IPS DF 19.7 (cell line): ENCODE measurements around the gene RGS9.
"Not testable (repeated sequence)": the region's sequence is repeated elsewhere in the genome, so short reads cannot be mapped to it uniquely, and the experiment has no call there.

Experiments used
- DNase-seq: peaks from one replicate; pipeline ENCODE4 v3.0.0-alpha.2; 2013; ENCODE audit warnings: low read depth, low spot score

Gene RGS9

GRCh38 chr17:65156185-65156834, 19.1 kb downstream of the RGS9 start:
- no peak for DNase-seq

DNA sequence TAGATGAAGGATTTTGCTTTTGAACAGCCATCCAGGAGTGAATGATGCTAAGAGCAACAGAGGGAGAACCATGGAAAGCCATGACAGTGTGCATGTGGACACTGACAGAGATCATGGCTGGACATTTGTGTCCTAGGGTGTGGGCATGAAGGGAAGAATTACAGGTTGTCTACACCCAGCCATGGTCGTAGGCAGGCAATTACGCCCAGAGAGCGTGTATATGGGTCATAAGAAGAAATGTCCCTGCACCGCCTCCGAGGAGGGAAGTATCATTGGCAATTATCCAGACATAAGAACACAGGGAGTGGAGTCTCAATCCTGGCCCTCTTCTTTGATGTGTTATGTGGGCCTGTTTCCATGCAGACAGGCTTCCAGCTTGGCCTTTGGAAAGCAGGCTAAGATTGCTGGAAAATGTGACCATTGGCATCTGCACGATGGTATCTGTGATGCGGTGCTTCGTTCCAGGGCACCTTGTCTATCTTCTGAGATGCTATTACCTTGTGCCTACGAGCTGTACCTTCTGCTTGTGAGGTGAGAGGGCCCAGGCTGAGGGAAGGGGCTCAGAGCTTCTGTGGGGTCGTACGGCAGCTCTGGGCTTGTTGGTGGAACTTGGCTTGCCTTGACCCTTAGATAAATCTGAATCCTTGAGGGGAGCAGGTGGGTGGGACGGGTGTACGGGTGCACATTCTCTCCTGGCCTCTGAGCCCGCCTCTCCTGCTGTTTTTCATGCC, 19.8 kb downstream of the RGS9 start:
- DNase-seq: no peak

GRCh38 chr17:65158041-65158440, 20.9 kb downstream of the RGS9 start:
- DNase-seq: no peak

DNA sequence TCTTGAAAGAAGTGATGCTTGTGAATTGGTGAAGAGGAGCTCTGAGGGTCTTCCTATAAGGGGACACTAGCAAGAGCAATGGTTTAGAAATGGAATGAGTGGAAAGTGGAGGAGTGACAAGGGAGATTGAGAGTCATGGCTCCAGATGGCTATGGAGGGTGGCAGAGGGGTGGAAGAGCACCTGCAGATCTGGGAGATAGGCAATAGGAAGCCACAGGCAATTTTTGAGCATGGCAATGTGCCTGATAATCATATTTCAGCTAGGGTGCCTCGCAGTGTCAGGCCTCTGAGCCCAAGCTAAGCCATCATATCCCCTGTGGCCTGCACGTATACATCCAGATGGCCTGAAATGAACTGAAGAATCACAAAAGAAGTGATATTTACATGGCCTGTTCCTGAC, 21.5 kb downstream of the RGS9 start:
- DNase-seq: no peak

DNA sequence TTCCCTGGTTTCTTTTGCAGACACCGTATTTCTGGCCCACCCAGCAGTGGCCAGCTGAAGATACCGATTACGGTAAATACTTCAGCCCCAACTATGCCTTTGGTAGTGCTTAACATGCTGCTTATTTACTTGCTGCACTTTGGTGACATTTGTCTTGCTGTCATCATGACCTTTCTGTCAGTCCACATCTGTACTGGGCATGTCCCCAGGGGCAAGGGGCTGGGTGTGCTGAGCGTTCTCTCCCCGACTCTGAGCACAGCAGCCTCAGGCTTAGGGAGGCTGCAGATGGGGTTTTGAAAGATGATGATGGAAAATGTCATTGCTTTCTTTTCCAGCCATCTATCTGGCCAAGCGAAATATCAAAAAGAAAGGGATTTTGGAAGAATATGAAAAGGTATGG, 23.3 kb downstream of the RGS9 start:
- no peak for DNase-seq

- DNase-seq: no peak
These were observed 26.9 kb downstream of the RGS9 start for GRCh38 chr17:65163990-65164495.

- no peak for DNase-seq
These were observed 29.6 kb downstream of the RGS9 start for GRCh38 chr17:65166787-65167186.

DNA sequence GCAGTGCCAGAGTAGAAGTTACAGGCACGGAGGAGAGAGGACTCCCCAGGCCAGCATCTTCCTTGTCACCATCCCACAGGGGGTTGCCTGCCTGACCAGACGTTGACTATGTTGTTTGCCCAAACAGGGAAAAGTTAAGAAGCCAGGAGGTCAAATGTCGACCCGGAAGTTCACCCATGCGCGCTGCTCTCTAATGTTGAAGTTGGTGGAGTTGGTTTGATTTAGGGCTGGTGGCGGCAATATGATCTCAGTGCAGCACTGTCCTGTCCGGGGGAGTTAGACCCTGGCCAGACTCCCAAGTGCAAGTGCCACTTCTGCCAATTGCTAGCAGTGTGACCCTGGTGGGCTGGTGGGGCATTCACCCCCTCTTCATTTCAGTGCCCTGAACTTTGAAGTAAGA, 30.4 kb downstream of the RGS9 start:
- no peak for DNase-seq

GRCh38 chr17:65169691-65170090, 32.5 kb downstream of the RGS9 start:
- DNase-seq: no peak

DNA sequence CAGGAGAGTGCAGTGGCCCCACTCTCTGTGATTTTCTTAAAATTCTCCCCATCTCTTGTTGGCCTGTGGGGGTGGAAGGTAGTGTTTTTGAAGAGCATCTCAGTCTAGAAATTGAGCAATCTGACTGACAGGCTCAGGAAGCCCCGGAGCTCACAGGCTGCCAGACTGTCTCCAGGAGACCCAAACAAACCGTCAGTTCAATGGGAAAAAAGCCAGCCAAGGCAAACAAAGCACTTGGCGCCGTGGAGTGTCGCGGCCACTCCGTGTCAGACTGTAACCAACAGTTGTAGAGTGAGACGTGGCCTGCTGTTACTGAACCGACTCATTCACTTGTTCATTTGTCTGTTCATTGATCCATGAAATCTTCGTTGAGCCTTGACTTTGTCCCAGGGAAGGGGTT, 33.7 kb downstream of the RGS9 start:
- no peak for DNase-seq

DNA sequence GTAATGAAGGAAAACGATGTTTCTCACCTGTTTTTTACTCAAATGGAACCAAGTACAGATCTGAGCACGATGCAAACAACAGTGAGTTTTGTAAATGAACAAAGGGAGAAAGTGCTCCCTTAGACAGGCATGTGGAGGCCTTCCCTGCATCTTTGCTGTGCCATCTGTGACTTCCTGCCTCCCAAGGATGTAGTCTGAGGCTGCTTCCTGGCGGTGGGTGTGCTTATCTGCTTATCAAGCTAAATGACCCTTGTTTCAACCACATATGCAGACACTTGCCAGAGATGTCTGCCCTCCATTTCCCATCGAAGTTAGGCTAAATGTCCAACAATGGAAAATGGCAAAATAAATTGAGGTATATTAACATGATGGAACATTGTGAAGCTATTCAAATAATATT, 34.6 kb downstream of the RGS9 start:
- DNase-seq: no peak

GRCh38 chr17:65172496-65173136, 35.4 kb downstream of the RGS9 start:
- no peak for DNase-seq

- no peak for DNase-seq
These were observed 36.2 kb downstream of the RGS9 start for GRCh38 chr17:65173284-65173793.

GRCh38 chr17:65173976-65174683, 37.0 kb downstream of the RGS9 start:
- no peak for DNase-seq

- no peak for DNase-seq
These were observed 37.8 kb downstream of the RGS9 start for GRCh38 chr17:65174974-65175373.

DNA sequence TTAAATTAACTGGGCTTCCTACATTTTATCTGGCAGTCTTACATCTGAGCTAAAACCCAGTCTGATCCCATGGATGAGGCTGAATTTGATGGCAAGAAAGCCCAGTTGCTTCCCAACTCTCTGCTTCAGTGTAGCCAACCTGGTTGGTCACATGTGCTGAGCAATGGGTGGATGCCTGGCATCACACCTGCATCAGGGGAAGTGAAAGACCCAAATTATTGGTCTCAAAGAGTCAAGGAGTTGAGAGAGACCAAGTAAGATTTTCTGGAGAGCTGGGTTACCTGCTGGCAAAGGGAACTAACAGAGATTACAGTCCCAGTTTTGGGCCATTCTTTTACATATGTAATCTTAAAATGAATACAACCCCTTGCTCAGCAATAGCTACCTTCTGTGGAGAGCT, 38.8 kb downstream of the RGS9 start:
- no peak for DNase-seq

GRCh38 chr17:65176646-65177409, 39.7 kb downstream of the RGS9 start:
- no peak for DNase-seq

GRCh38 chr17:65177901-65178300, 40.7 kb downstream of the RGS9 start:
- no peak for DNase-seq

GRCh38 chr17:65180276-65180675, 43.1 kb downstream of the RGS9 start:
- not testable (repeated sequence) for DNase-seq

- not testable (repeated sequence) for DNase-seq
These were observed 43.6 kb downstream of the RGS9 start for GRCh38 chr17:65180752-65181236.
